ENCODE results near the gene CHID1. TPM values are rescaled to one million over a fixed set of nuclear protein-coding genes. Genes with fewer than 3 reads are reported as not detected.

Gene CHID1
- total and polyA plus RNA-seq, 9 of the 15 experiments (the other 6 are each of a cell fraction or from before 2014, with no cell fraction given): 15.1 to 108 (median 39.8) TPM

DNA sequence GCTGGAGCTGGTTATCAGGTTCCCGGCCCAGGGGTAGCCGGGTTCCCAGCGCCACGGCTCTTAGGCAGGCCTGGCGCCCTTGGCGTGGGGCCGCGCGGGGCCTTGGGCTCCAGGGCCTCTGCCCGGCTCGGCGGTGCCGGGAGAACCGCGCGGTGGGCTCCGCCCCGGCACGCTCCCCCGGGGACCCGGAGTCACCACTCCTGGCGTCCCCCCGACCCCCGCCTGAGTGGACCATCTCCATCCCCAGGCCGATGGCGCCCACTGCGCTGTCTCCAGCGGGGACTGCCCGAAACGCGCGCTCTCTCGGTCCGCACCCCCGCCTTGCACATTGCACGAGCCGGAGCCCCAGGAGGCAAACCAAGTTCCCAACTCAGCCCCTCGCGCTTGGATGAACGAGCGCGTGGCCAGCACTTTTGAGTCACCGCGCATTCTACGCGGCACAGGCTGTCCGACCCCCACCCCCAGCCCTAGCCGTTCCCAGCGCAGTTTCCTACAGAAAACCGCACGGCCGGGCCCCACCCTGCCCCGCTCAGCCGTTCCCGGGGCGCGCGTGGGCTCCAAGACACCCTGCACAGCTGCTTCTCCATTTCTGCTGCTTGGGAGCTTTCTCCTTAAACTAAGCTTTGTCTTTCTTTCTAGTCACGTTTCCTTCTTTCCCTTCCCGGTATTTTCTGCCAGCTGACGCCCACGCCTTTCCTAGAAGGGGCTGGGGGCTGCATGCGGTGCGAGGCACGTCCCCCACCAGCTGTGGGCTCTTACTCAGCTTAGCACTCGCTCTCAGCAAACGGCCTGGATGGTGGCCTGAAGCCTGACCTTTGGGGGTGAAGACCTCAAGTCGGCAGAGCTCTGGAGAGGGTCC is 650 bp upstream of the CHID1 start (continued):
- TF ChIP-seq, protein P1, sequence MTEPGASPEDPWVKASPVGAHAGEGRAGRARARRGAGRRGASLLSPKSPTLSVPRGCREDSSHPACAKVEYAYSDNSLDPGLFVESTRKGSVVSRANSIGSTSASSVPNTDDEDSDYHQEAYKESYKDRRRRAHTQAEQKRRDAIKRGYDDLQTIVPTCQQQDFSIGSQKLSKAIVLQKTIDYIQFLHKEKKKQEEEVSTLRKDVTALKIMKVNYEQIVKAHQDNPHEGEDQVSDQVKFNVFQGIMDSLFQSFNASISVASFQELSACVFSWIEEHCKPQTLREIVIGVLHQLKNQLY (CRISPR knock-in tag; conservative IDR thresholded peaks at IDR 0.05): no peak
- TF ChIP-seq ZSCAN32 (CRISPR knock-in tag; IDR thresholded peaks at IDR 0.05): no peak
- no peak for TF ChIP-seq NEUROD1 (IDR thresholded peaks at IDR 0.05; ENCODE audit: borderline replicate concordance, low read depth, low read length, partially characterized antibody)
- TF ChIP-seq, protein P2, sequence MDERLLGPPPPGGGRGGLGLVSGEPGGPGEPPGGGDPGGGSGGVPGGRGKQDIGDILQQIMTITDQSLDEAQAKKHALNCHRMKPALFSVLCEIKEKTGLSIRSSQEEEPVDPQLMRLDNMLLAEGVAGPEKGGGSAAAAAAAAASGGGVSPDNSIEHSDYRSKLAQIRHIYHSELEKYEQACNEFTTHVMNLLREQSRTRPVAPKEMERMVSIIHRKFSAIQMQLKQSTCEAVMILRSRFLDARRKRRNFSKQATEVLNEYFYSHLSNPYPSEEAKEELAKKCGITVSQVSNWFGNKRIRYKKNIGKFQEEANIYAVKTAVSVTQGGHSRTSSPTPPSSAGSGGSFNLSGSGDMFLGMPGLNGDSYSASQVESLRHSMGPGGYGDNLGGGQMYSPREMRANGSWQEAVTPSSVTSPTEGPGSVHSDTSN (CRISPR knock-in tag; IDR thresholded peaks at IDR 0.05; ENCODE audit: low read depth): no peak
- TF ChIP-seq, protein P2 (tag; conservative IDR thresholded peaks at IDR 0.05; ENCODE audit: low read depth): no peak
- no peak for TF ChIP-seq XRCC4 (IDR thresholded peaks at IDR 0.05; ENCODE audit: extremely low read depth, insufficient read depth, insufficient read length)
- TF ChIP-seq TCF3 (CRISPR knock-in tag; IDR thresholded peaks at IDR 0.05): no peak
- peak; percentile 33 for TF ChIP-seq TBP (optimal IDR thresholded peaks at IDR 0.05; ENCODE audit: low read depth, low read length)
- no peak for TF ChIP-seq EZH2 (IDR thresholded peaks at IDR 0.05; ENCODE audit: borderline replicate concordance, low read depth, low read length)
- no peak for TF ChIP-seq NFE2 (IDR thresholded peaks at IDR 0.05; ENCODE audit: low read depth)
- TF ChIP-seq ESRRB (CRISPR knock-in tag; IDR thresholded peaks at IDR 0.05; ENCODE audit: borderline replicate concordance): no peak
- TF ChIP-seq SMAD3 (CRISPR knock-in tag; conservative IDR thresholded peaks at IDR 0.05): no peak
- no peak for TF ChIP-seq FIP1L1 (IDR thresholded peaks at IDR 0.05; ENCODE audit: low read depth, low read length, poor library complexity, severe bottlenecking)
- TF ChIP-seq ZBTB1 (CRISPR knock-in tag; IDR thresholded peaks at IDR 0.05; ENCODE audit: borderline replicate concordance, low read depth): peak; percentile 62; the same call in 1 of the 2 replicates
- TF ChIP-seq, protein P3, sequence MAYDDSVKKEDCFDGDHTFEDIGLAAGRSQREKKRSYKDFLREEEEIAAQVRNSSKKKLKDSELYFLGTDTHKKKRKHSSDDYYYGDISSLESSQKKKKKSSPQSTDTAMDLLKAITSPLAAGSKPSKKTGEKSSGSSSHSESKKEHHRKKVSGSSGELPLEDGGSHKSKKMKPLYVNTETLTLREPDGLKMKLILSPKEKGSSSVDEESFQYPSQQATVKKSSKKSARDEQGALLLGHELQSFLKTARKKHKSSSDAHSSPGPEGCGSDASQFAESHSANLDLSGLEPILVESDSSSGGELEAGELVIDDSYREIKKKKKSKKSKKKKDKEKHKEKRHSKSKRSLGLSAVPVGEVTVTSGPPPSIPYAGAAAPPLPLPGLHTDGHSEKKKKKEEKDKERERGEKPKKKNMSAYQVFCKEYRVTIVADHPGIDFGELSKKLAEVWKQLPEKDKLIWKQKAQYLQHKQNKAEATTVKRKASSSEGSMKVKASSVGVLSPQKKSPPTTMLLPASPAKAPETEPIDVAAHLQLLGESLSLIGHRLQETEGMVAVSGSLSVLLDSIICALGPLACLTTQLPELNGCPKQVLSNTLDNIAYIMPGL (CRISPR knock-in tag; IDR thresholded peaks at IDR 0.05): no peak; the same call in 1 of the 2 replicates
- TF ChIP-seq, protein P4, sequence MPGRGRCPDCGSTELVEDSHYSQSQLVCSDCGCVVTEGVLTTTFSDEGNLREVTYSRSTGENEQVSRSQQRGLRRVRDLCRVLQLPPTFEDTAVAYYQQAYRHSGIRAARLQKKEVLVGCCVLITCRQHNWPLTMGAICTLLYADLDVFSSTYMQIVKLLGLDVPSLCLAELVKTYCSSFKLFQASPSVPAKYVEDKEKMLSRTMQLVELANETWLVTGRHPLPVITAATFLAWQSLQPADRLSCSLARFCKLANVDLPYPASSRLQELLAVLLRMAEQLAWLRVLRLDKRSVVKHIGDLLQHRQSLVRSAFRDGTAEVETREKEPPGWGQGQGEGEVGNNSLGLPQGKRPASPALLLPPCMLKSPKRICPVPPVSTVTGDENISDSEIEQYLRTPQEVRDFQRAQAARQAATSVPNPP (IDR thresholded peaks at IDR 0.05; ENCODE audit: borderline replicate concordance, insufficient read depth, insufficient read length): no peak
- no peak for TF ChIP-seq ZBTB8A (IDR thresholded peaks at IDR 0.05; ENCODE audit: partially characterized antibody)
- TF ChIP-seq CREBBP (IDR thresholded peaks at IDR 0.05; ENCODE audit: low read depth, low read length): no peak
- no peak for TF ChIP-seq TEAD1 (CRISPR knock-in tag; IDR thresholded peaks at IDR 0.05)
- no peak for TF ChIP-seq MCM7 (IDR thresholded peaks at IDR 0.05)
- no peak for TF ChIP-seq PHB (CRISPR knock-in tag; IDR thresholded peaks at IDR 0.05)
- no peak for TF ChIP-seq ZNF3 (CRISPR knock-in tag; IDR thresholded peaks at IDR 0.05)
